SIG-M5 (cell line): ENCODE data around the gene CYP46A1.

ENCODE experiments used
- DNase-seq: peaks from one replicate; lab custom pipeline; 2025; lab: John Stamatoyannopoulos, UW

The CYP46A1 gene

DNA sequence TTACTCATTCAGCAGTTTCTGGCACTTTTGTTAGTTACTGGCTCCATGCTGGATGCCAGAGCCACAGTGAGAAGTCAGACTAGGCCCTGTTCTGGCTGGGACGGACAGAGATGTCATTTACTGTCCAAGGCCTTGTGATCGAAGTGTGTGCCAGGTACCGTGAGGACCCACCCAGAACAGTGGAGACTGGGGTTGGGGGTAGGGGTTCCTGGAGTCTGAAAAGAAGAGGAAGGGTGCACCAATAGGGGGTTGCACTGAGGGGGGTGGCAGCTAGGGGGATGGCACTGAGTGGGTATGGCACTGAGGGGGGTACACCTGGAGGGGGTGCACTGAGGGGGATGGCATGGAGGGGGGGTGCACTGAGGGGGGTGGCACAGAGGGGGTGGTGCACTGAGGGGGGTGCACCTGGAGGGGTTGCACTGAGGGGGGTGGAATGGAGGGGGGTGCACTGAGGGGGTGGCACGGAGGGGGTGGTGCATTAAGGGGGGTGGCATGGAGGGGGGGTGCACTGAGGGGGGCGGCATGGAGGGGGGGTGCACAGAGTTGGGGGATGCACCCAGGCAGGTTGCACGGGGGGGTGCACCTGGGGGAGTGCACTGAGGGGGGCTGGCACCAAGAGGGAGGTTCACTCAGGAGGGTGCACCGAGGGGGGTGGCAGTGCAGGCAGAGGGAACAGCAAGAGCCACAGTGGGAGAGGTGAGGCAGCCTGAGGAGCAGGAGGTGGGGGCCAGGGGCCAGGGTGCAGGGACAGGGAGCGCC, 10.6 kb upstream of the CYP46A1 start:
- no peak for DNase-seq

DNA sequence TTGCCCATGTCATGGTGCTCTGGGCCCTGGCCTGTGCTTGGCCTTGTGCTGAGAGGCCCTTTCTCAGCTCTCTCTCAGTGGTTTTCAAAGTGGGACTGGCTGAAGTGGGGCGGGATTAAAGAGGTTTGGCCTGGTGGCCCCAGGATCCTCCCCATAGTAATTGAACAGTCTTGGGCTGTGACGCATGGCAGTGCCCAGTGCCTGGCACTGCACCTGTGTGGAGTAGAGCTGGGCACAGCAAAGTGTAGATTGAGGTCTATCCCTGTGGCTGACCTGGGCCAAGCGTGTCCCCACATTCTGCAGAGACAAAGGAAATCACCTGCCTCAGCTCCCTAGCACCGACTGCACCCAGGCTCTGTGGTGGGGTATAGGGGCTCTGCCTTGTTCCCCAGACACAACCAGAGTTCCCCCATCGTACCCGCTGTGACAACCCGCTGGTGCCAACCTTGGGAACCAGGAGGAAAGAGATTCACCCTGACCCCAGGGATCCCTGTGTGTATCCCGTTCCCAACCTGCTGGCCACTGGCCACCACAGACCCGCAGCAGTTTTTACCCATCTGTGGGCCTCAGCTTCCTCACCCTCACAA, 9.9 kb upstream of the CYP46A1 start:
- no peak for DNase-seq

DNA sequence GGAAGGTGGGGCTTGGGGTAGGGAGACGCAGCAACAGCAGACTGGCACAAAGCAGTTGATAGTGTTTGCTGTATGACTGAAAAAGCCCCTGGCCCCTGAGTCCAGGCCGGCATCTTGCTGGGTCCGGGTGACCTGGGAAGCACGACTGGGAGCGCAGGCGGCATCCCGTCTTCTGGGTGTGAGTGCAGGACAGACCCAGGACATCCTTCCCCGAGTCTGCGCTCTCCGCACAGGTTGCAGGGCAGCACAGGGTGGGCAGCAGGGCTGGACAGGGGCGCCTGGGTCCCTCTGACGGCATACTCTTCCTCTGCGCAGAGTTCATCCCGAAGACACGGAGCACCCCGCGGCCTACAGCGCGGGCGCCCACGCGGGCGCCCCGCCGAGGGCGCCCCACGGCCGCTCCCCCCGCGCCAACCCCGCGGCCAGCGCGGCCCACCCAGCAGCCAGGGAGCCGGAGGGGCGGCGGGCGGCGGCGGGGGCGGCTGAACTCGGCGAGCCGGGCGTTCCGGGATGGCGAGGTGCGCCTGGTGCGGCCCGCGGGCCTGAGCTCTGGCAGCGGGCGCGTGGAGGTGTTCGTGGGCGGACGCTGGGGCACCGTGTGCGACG, 9.2 kb upstream of the CYP46A1 start:
- DNase-seq, result no peak

DNA sequence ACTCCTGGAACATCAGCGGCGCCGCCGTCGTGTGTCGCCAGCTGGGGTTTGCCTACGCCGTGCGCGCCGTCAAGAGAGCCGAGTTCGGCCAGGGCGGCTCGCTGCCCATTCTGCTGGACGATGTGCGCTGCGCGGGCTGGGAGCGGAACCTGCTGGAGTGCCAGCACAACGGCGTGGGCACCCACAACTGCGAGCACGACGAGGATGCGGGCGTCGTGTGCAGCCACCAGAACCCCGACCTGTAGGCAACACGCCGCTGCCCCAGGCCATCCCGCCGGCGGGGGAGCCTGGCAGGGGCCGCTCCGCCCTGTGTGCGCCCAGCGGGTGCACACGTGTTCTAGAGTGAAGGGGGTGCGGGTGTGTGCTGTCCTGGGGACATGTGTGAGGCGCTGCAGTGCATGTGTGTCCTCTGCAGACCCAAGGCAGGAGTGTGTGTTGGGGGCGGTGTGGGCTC, 8.7 kb upstream of the CYP46A1 start:
- DNase-seq, result no peak

GRCh38 chr14:99675951-99676350, 8.1 kb upstream of the CYP46A1 start:
- no peak for DNase-seq

- DNase-seq, result no peak
These were observed 7.4 kb upstream of the CYP46A1 start for GRCh38 chr14:99676657-99677056.

DNA sequence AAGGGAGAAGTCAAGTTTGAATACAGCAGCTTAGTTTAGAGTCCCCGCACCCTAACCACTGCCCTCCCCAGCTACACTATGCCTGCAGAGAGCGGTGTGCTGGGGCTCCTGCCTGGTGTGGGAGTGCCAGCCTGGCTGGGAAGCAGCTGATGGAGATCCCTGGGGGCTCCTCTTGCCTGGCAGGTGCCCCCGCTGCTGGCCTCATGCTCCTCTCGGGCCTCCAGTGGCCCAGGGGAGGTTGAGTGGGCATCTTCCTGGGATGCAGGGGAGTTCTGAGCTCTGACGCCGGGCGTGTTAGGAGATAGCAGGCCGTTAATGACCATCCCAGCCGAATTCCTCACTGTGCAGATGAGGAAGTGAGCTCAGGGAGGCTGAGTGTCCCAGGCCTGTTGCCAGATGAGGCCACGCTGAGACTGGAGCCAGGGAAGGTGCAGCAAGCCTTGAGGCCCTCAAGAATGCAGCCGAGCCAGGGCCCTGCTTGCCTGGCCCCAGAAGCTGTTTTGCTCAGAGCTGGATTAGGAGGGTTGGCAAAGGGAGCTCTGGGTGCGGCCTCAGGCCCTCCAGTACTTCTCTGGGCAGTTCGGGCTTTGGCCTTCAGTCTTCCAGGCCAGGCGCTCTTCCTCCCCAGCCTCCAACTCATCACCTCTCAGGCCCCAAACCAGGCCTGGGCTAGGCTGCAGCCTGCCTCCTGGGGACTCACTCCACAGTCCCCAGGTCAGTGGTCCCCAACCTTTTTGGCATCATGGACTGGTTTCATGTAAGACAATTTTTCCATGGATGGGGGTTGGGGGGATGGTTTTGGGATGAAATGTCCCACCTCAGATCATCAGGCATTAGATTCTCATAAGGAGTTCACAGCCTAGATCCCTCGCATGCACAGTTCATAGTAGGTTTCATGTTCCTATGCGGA, 6.6 kb upstream of the CYP46A1 start:
- no peak for DNase-seq

DNA sequence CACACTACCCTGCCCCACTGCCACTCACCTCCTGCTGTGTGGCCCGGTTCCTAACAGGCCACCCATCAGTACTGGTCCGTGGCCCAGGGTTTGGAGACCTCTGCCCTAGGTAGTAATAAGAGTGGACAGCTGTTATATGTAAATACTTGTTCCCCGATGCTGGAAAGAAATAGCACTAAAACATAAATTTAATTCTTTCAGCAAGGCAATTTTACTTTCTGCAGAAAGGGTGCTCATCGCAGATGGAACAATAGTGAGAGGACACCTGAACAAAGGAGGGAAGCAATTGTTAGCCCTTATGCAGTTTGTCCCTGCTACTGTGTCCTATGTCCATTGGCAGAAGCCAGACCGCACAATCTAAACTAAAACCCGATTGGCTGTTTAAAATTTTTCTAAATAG, 5.9 kb upstream of the CYP46A1 start:
- no peak for DNase-seq

- DNase-seq, result no peak
These were observed 5.0 kb upstream of the CYP46A1 start for GRCh38 chr14:99679111-99679510.

GRCh38 chr14:99679543-99679942, 4.6 kb upstream of the CYP46A1 start:
- no peak for DNase-seq

DNA sequence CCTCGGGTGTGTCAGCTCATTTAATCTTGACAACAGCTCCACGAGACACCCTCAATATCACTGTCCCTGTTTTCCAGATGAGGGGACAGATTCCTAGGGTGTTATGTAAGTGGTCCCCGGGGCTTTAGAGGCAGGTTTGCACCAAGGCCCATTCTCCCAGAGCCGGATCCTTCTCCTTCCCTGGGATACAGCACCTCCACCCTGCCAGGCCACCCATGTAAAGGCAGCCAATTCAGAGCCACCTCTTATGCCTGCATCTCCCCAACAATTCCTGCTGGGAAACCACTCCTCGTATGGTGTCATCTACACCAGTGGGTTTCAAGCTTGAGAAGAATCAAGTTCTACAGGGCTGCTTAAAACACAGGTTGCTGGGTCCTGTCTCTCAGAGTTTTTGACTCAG, 4.1 kb upstream of the CYP46A1 start:
- no peak for DNase-seq

DNA sequence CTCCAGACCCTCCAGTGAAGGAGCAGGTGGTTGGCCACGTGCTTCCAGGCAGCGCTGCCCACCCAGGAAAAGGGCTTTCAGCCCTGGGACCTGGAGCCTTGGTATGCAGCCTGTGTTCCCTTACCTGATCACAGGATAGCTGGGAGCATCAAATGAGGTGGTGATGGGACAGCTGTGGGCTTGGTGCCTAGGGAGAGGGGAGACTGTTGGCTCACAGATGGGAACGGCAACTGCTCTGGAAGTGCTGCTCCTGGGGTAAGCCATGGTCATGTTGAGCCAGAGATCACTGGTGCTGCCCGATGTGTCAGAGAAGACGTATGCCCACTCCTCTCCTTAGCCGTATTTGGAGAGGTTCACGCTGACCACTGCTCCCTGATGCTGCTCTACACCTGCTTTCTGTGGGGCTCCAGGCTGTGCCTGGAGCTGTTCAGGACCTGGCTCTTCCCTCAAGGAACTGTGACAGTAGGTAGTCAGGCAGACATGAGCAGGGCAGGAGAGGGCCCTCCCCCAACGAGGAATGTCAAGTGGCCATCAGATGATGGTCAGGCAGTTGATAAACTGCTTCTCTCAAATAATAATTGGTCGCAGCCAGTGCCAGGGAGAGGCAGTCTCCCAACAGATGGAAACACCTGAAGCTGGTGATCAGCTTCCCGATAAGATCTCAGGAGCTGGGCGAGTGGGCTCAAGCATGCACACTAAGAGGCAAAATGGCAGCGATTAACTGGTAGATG, 2.8 kb upstream of the CYP46A1 start:
- no peak for DNase-seq

GRCh38 chr14:99681832-99682148, 2.3 kb upstream of the CYP46A1 start:
- DNase-seq, result no peak

DNA sequence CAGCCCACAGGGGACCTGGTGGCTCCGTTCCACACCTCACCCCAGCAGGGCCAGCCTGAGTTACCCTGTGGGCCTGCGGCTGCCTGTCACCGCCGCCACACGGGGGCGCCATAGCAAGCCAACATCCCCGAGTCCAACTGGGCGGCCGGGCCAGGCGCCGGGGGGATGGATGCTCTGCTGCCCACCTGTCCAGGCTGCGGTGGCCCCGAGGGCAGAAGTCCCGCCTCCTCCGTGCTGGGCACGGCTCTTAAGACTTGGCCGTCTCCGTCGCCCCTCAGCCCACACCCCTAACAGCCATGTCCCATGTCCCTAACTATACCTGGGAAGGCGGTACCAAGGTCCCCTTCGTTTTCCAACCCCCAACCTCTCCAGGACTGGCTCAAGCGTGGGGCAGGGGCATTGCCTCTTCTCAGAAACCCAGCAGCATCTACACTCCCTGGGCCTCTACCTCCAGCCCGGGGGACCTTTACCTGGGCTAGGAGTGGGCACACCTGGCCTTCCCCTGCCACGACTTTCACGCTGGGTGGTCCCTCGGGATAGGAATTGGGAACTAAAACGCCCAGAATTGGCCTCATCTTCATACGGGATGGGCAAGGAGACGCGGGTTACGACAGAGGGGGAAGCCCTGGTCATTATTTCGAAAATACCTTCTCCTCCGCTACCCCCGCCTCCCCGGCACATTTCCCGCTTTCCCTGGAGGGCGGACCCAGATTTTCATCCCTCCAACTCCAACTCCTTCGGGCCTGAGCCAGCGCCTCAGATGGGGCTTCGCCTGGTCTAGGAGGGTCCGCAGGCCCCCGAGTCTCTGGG, 1.1 kb upstream of the CYP46A1 start:
- DNase-seq, result no peak

DNA sequence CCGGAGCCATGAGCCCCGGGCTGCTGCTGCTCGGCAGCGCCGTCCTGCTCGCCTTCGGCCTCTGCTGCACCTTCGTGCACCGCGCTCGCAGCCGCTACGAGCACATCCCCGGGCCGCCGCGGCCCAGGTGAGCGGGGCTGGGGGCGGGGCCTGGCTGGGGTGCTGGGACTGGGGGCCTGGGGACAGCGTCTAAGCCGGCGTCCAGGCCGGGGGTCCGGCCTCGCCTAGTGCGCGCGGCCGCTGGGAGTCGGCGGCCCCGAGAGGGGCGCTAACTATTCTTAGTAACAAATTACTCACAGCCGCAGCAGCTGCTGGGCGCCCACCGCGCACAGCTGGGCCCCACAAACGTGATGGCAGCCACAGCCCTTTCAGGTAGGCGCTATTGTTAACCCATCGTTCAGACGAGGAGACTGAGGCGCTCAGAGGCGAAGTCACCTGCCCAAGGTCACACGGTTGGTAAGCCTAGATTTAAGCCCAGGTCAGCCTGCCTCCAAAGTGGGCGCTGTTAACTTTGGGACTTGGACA, 374 bp downstream of the CYP46A1 start:
- DNase-seq, result no peak

DNA sequence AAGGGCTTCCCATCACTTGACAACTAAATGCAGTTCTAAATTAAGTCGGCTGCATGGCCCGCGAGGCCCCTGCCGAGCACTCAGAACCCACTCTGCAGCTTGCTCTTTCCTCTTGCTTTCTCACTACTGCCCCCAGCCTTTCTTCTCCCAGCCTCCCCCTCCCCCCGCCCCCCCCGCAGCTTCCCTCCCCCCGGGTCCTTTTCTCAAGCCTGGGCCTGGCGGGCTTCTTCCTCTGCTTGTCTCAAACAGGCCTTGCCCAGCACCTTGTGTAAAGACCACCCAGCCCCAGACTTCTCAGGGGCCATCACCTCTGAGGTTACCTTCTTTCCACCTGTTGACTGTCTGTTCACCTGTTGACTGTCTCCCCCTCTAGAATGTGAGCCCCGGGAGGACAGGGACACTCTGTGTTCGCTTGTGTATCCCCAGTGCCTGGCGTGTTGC, 1.1 kb downstream of the CYP46A1 start:
- no peak for DNase-seq

GRCh38 chr14:99685596-99685995, 1.5 kb downstream of the CYP46A1 start:
- DNase-seq, result no peak

GRCh38 chr14:99686557-99687283, 2.6 kb downstream of the CYP46A1 start:
- no peak for DNase-seq

DNA sequence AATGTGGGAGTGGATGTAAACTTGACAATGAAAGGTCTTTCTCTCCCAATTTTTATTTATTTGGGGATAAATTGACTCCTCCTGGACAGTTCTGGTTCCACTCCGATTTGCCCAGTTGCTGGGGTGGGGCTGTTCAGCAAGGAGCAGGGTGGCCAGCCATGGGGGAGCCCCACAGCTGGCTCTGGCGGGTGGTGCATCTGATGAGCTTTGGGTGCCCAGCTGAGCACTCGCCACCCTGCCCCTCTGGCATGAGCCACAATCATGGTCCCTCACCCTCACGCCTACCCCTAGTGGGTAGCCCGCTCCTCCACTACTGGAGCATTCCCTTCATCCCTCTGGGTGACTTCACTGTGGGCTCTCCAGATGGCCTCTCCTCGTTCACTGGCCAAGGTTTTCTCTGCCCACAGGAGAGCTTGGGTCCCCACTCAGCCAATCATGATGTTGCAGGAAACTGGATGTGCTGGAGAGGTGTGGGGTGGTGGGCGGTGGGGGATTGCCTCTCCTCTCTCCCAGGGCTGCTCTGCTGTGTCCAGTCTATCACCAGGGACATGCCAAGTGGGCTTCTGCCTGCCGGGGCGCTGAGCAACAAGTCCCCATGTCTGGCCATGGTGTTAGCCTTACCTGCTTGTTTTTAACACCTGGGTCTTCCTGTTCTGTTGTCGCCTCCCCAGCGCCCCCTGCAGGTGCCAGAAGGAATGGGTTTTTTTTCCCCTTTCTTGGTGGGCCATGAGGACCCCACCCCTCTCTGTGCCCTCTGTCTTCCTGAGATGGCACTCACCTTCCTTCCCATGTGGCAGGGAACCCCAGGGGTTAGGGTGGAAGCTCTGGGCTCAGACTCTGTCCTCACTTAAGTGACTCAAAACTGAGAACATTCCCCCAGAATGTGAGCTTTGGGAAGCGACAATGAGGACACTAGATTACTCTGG, 3.4 kb downstream of the CYP46A1 start:
- no peak for DNase-seq
